PC-9 (cell line): ENCODE measurements around the gene ALDH3B2. TPM values are rescaled to one million over a fixed set of nuclear protein-coding genes. Genes with fewer than 3 reads are reported as not detected.

ENCODE experiments used
- BruUV-seq: library from RNA; stranded (reverse); fragments of 400-500 nt; replicated peaks from 2 replicates; lab custom pipeline; 2021; lab: Mats Ljungman, UMichigan
- CTCF ChIA-PET: fragments of 300-600 bp; sonication (Branson Sonifier 250); formaldehyde crosslinking; loops from one replicate; lab custom pipeline; 2022; ENCODE audit warnings: antibody characterized with exemption; lab: Charles Lee
- POLR2A ChIA-PET: fragments of 300-600 bp; sonication (Branson Sonifier 250); formaldehyde crosslinking; loops from one replicate; lab custom pipeline; 2022; ENCODE audit warnings: antibody characterized with exemption; ENCODE audit not compliant: unreplicated experiment; lab: Charles Lee
- DNase-seq, 2 experiments: peaks; one replicate each; pipeline versions ENCODE4 v3.0.0 to v3.0.0-alpha.2; 2015 to 2022; ENCODE audit warnings: mixed read lengths in 1 of 2
- H2AFZ ChIP-seq: fragments of 200-600 bp; sonication (generic); 2 replicates; pipeline ENCODE4 v1.8.1; 2017; ENCODE audit warnings: antibody characterized with exemption
- H3F3A ChIP-seq: fragments of 200-600 bp; sonication (generic); 2 replicates; pipeline ENCODE4 v1.8.1; 2017; ENCODE audit warnings: antibody characterized with exemption, mild to moderate bottlenecking, low read depth; ENCODE audit not compliant: insufficient read depth
- H3K27ac ChIP-seq: fragments of 200-600 bp; sonication (generic); 2 replicates; pipeline ENCODE4 v1.6.1; 2016; ENCODE audit warnings: mixed run types
- H3K27me3 ChIP-seq: fragments of 200-600 bp; sonication (generic); 2 replicates; pipeline ENCODE4 v1.6.1; 2016; ENCODE audit warnings: low read depth, mixed run types; ENCODE audit not compliant: insufficient read depth
- H3K36me3 ChIP-seq: fragments of 200-600 bp; sonication (generic); 2 replicates; pipeline ENCODE4 v1.6.1; 2016; ENCODE audit warnings: low read depth, mixed run types
- H3K4me1 ChIP-seq: fragments of 200-600 bp; sonication (generic); replicated peaks from 2 replicates; pipeline ENCODE4 v1.6.1; 2016; ENCODE audit warnings: mixed run types; ENCODE audit not compliant: insufficient read depth
- H3K4me2 ChIP-seq: fragments of 200-600 bp; sonication (generic); 2 replicates; pipeline ENCODE4 v1.6.1; 2017; ENCODE audit warnings: mixed run types
- H3K4me3 ChIP-seq: fragments of 200-600 bp; sonication (generic); 2 replicates; pipeline ENCODE4 v1.6.1; 2016; ENCODE audit warnings: mixed run types
- H3K79me2 ChIP-seq: fragments of 200-600 bp; sonication (generic); 2 replicates; pipeline ENCODE4 v1.6.1; 2017; ENCODE audit warnings: low read depth, mixed run types
- H3K9me2 ChIP-seq: fragments of 200-600 bp; sonication (generic); 2 replicates; pipeline ENCODE4 v1.8.1; 2017; ENCODE audit warnings: mild to moderate bottlenecking; ENCODE audit not compliant: insufficient read depth
- H3K9me3 ChIP-seq: fragments of 200-600 bp; sonication (generic); 2 replicates; pipeline ENCODE4 v1.8.1; 2016; ENCODE audit warnings: low read depth; ENCODE audit not compliant: insufficient read depth
- H4K20me1 ChIP-seq: fragments of 200-600 bp; sonication (generic); 2 replicates; pipeline ENCODE4 v1.8.1; 2017; ENCODE audit not compliant: insufficient read depth
- EZH2 ChIP-seq: fragments of 200-600 bp; sonication (generic); IDR thresholded peaks from 2 replicates; pipeline ENCODE4 v1.8.0; 2017; ENCODE audit warnings: antibody characterized with exemption, low read depth
- intact Hi-C: fragments of 100-400 bp; cut with micrococcal nuclease; formaldehyde crosslinking; loops from one replicate; pipeline ENCODE4 v1.10.0; 2022; ENCODE audit not compliant: unreplicated experiment
- total RNA-seq: library from RNA; stranded (reverse); gene quantifications from 2 replicates; pipeline ENCODE4 v1.2.3, GENCODE V29; 2021
- TF ChIP-seq, protein P1 (sequence below): fragments of 200-600 bp; sonication (generic); conservative IDR thresholded peaks from 2 replicates; pipeline ENCODE4 v1.6.1; 2017; ENCODE audit warnings: mixed run types, antibody characterized with exemption, mild to moderate bottlenecking, moderate library complexity

Gene ALDH3B2
- total RNA-seq, 1 experiment from 2014 or later = 9.8 TPM

DNA sequence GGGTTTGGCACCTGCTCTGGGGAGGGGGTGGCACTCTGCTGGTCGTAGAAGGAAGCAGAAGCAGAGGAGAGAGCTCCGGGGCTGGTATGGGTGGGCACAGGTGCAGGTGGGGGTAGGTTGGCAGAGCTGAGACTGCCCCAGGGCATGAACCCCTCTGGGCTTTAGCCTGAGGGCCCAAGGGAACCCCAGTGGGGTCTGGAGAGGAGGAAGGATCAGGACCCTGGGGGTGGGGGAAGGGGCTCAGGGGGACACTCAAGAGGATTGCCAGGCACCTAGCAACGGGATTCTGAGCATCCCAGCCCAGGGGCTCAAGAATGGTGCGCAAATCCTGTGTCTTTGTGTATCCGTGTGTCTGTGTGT lies 6.3 kb downstream of the ALDH3B2 start:
- no TSS peak for BruUV-seq
- intact Hi-C loops = loop anchor here (10.0 kb wide), 1 partner anchor 127 kb away; no protein-coding TSS in a partner anchor
- Histone ChIP-seq H3K27me3 (no peaks in the 10 kb centered on the region), H2AFZ (no peak overlapping the region), H3K4me2 (no peak overlapping the region), H3K27ac (no peak overlapping the region), H3F3A (peaks cover 6% of the 10 kb centered on the region; the same call in 1 of the 2 replicates), H3K36me3 (no peaks in the 10 kb centered on the region), H3K79me2 (peaks cover 2% of the 10 kb centered on the region; the same call in 1 of the 2 replicates), H3K4me3 (no peak overlapping the region), H4K20me1 (no peaks in the 10 kb centered on the region), H3K9me3 (no peaks in the 10 kb centered on the region), H3K9me2 (no peaks in the 10 kb centered on the region), H3K4me1 (peaks cover 13% of the 10 kb centered on the region)
- POLR2A ChIA-PET = no interaction called here
- DNase-seq = no peak
- CTCF ChIA-PET = no interaction called here
- TF ChIP-seq, protein P1, sequence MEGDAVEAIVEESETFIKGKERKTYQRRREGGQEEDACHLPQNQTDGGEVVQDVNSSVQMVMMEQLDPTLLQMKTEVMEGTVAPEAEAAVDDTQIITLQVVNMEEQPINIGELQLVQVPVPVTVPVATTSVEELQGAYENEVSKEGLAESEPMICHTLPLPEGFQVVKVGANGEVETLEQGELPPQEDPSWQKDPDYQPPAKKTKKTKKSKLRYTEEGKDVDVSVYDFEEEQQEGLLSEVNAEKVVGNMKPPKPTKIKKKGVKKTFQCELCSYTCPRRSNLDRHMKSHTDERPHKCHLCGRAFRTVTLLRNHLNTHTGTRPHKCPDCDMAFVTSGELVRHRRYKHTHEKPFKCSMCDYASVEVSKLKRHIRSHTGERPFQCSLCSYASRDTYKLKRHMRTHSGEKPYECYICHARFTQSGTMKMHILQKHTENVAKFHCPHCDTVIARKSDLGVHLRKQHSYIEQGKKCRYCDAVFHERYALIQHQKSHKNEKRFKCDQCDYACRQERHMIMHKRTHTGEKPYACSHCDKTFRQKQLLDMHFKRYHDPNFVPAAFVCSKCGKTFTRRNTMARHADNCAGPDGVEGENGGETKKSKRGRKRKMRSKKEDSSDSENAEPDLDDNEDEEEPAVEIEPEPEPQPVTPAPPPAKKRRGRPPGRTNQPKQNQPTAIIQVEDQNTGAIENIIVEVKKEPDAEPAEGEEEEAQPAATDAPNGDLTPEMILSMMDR = no peak
- TF ChIP-seq EZH2 = no peak

DNA sequence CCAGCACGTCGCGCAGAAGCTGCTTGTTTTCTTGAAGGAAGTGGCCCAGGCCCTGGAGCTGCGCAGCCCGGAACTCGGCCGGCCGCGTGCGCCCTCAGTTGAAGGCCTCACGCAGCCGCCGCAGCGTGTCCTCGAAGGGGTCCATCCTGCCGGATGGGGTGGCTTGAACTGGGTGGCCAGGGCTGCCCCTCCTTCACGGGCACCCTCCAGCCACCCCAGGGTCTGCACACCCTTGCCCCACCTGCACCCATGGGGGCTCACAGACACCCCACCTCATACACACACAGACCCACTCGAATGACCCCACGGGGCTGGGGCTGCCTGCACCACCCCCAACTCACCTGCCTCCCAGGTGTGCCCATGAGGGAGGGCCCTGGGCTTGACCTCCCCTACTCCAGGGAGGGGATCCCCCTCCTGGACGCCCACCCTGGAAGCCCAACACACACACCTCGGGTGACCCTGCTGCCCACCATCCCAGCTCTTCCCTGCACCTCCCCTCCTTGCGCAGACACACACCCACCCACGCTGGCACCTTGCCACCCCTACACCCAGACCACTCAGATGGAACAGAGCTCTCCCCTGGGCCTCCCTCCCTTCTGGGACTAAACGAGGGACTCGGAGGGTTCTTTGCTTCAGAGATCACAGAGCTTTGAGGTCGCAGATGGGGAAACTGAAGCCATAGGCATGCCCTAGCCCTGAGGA lies 6.8 kb downstream of the ALDH3B2 start:
- Histone ChIP-seq H3K27me3 (no peaks in the 10 kb centered on the region), H3K36me3 (no peaks in the 10 kb centered on the region), H3K79me2 (no peaks in the 10 kb centered on the region), H3K27ac (no peak overlapping the region), H3K9me3 (no peaks in the 10 kb centered on the region), H4K20me1 (no peaks in the 10 kb centered on the region), H3K9me2 (no peaks in the 10 kb centered on the region), H3K4me1 (peaks cover 11% of the 10 kb centered on the region; the same call in 1 of the 2 replicates), H3K4me2 (no peak overlapping the region), H3F3A (peaks cover 6% of the 10 kb centered on the region; the same call in 1 of the 2 replicates), H3K4me3 (no peak overlapping the region), H2AFZ (no peak overlapping the region)
- ChIA-PET POLR2A (no interaction called here), CTCF (no interaction called here)
- DNase-seq = no peak
- intact Hi-C loops = loop anchor here (10.0 kb wide), 1 partner anchor 127 kb away; no protein-coding TSS in a partner anchor
- no peak for TF ChIP-seq EZH2
- TF ChIP-seq, protein P1 = no peak
- BruUV-seq = no TSS peak

DNA sequence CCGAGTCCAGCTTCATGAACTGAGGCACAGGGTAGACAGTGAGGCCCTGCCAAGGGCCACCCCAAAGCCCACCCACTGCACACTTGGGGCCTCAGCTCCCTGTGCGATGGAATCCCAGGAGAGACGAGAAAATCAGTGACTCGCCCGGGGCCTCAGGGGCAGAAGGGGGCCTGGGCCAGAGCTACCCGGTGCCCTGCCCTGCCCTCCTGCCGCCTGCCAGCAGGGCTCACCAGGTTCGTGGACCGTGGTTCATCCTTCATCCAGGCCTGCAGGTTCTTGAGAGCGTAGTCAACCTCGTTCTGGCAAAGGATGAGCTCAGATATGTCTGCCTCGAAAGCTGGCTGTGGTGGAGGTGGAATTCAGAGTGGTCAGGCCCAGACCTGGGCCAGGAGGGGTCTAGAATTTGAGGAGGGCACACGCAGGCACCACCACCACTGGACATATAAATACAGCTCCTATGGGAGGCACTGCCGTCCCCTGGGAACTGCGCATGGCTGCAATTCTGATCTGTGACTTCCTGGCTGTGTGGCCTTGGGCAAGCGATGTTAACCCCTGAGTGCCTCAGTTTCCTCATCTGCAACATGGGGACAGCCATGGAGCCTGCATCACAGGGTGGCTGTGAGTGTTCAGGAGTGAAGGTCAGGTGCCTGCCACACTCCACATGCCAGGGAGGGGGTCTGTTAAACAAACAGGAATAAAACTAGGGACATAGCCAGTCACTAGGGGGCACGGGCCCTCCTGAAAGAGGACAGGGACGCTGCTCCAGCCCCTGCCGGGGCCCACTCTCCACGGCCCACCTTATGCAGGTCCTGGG lies 7.5 kb downstream of the ALDH3B2 start:
- TF ChIP-seq EZH2 = no peak
- TF ChIP-seq, protein P1 = no peak
- no peaks in the 10 kb centered on the region for H4K20me1 ChIP-seq
- no peaks in the 10 kb centered on the region for H3K27me3 ChIP-seq
- no peak overlapping the region for H3K4me3 ChIP-seq
- no peaks in the 10 kb centered on the region for H3K79me2 ChIP-seq
- no peaks in the 10 kb centered on the region for H3K9me2 ChIP-seq
- POLR2A ChIA-PET = no interaction called here
- H3K9me3 ChIP-seq = no peaks in the 10 kb centered on the region
- DNase-seq = no peak
- no peak overlapping the region for H3K27ac ChIP-seq
- no peaks in the 10 kb centered on the region for H3K36me3 ChIP-seq
- peaks cover 6% of the 10 kb centered on the region; the same call in 1 of the 2 replicates for H3F3A ChIP-seq
- no peak overlapping the region for H2AFZ ChIP-seq
- no peak overlapping the region for H3K4me2 ChIP-seq
- BruUV-seq = no TSS peak
- peaks cover 7% of the 10 kb centered on the region; the same call in 1 of the 2 replicates for H3K4me1 ChIP-seq
- CTCF ChIA-PET = interaction anchor here (0.6 kb wide), 1 partner anchor 15 kb away, joined by 3 read pairs; no protein-coding TSS in a partner anchor
- intact Hi-C loops = loop anchor here (10.0 kb wide), 1 partner anchor 128 kb away; no protein-coding TSS in a partner anchor
